AG04450 (cell line): ENCODE measurements around the gene RNASEL. TPM values are rescaled to one million over a fixed set of nuclear protein-coding genes. Genes with fewer than 3 reads are reported as not detected.

Experiments
- CTCF ChIA-PET: fragments of 300-600, 350-600 bp; formaldehyde crosslinking; extraction: SDS; loops from one replicate; lab custom pipeline; 2022; ENCODE audit warnings: antibody characterized with exemption, inconsistent platforms; lab: Charles Lee
- POLR2A ChIA-PET: fragments of 350-600 bp; formaldehyde crosslinking; extraction: SDS; loops from one replicate; lab custom pipeline; 2021; ENCODE audit warnings: antibody characterized with exemption, inconsistent platforms; lab: Yijun Ruan, JAX
- DNase-seq: peaks from one replicate; pipeline ENCODE4 v3.0.0-alpha.2; 2011; ENCODE audit warnings: low read depth, low spot score
- H3K27ac ChIP-seq: one replicate; pipeline ENCODE4 v1.5.1; 2012; ENCODE audit warnings: low read depth, low read length, control low read depth
- H3K27me3 ChIP-seq: one replicate; pipeline ENCODE4 v1.6.0; 2012; ENCODE audit warnings: low read length; ENCODE audit not compliant: control insufficient read depth, insufficient read depth
- H3K4me3 ChIP-seq: 2 replicates; pipeline ENCODE4 v1.5.1; 2011; ENCODE audit warnings: mild to moderate bottlenecking, low read depth, low read length, control low read depth
- H3K9me3 ChIP-seq: 2 replicates; pipeline ENCODE4 v1.5.1; 2012; ENCODE audit warnings: low read length; ENCODE audit not compliant: control insufficient read depth, insufficient read depth
- CTCF ChIP-seq: IDR thresholded peaks from 2 replicates; pipeline ENCODE4 v1.5.1; 2011; ENCODE audit warnings: low read depth, low read length, control low read depth, inconsistent platforms
- polyA plus RNA-seq: library from polyadenylated mRNA; depleted of rRNA; stranded (reverse); fragments of >200 nt; gene quantifications from 2 replicates; pipeline ENCODE4 v1.2.3, GENCODE V29; 2011

The RNASEL gene
- polyA plus RNA-seq, 1 experiment: 6.2 TPM

DNA sequence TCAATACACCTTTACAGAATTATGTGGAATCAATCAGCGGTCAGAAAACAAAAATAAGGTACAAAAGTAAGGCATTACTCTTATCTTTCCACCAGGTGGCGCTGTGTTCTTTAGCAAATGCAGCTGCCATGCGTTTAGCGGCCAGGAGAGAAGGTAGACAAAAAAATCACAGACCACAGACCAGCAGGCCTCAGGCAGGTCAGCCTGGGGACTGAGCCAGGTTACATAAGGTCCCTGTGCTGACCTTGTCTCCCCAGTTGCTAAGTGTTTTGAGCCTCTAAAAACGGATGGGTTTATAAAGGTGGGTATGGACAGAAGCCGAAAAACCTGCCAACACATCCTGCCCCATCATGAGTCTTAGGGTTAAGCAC is 12.3 kb upstream of the RNASEL start:
- H3K9me3 ChIP-seq: no peaks in the 10 kb centered on the region; the same call in 1 of the 2 replicates
- no peak overlapping the region for H3K4me3 ChIP-seq
- peak; percentile 62 for DNase-seq
- H3K27ac ChIP-seq: no peak overlapping the region
- CTCF ChIA-PET: interaction anchor here (0.6 to 12.0 kb wide), 21 partner anchors 8 to 245 kb away, joined by 3 to 552 read pairs (median 5); partner anchors contain the start of genes NPL and RNASEL
- H3K27me3 ChIP-seq: peaks cover 24% of the 10 kb centered on the region
- peak; percentile 81 for TF ChIP-seq CTCF
- POLR2A ChIA-PET: interaction anchor here (0.8 to 1.6 kb wide), 2 partner anchors 183 to 185 kb away, joined by 3 to 5 read pairs; no protein-coding TSS in a partner anchor

- no peaks in the 10 kb centered on the region; the same call in 1 of the 2 replicates for H3K9me3 ChIP-seq
- CTCF ChIA-PET: interaction anchor here (0.6 to 12.0 kb wide), 23 partner anchors 8 to 246 kb away, joined by 3 to 552 read pairs (median 4); partner anchors contain the start of genes NPL and RNASEL
- peaks cover 24% of the 10 kb centered on the region for H3K27me3 ChIP-seq
- H3K4me3 ChIP-seq: no peak overlapping the region
- no peak for TF ChIP-seq CTCF
- POLR2A ChIA-PET: interaction anchor here (0.8 to 1.6 kb wide), 2 partner anchors 184 to 186 kb away, joined by 3 to 5 read pairs; no protein-coding TSS in a partner anchor
- no peak for DNase-seq
- no peak overlapping the region for H3K27ac ChIP-seq
These were observed 11.8 kb upstream of the RNASEL start for GRCh38 chr1:182600745-182601415.

- H3K27me3 ChIP-seq: peaks cover 24% of the 10 kb centered on the region
- TF ChIP-seq CTCF: no peak
- DNase-seq: no peak
- no peaks in the 10 kb centered on the region; the same call in 1 of the 2 replicates for H3K9me3 ChIP-seq
- ChIA-PET POLR2A (interaction anchor here (1.6 kb wide), 1 partner anchor 184 kb away, joined by 5 read pairs; no protein-coding TSS in a partner anchor), CTCF (interaction anchor here (0.5 to 12.0 kb wide), 16 partner anchors 9 to 240 kb away, joined by 3 to 552 read pairs (median 4); partner anchors contain the start of genes NPL and RNASEL)
- no peak overlapping the region for H3K4me3 ChIP-seq
- no peak overlapping the region for H3K27ac ChIP-seq
These were observed 11.1 kb upstream of the RNASEL start for GRCh38 chr1:182600036-182600713.

GRCh38 chr1:182599339-182599738 is 10.3 kb upstream of the RNASEL start:
- no peak for DNase-seq
- H3K27me3 ChIP-seq: peaks cover 20% of the 10 kb centered on the region
- no peaks in the 10 kb centered on the region; the same call in 1 of the 2 replicates for H3K9me3 ChIP-seq
- POLR2A ChIA-PET: no interaction called here
- CTCF ChIA-PET: interaction anchor here (0.5 to 12.0 kb wide), 7 partner anchors 15 to 188 kb away, joined by 3 to 552 read pairs (median 3); partner anchors contain the start of gene NPL
- peak; percentile 31 for TF ChIP-seq CTCF
- no peak overlapping the region for H3K4me3 ChIP-seq
- H3K27ac ChIP-seq: no peak overlapping the region
